GM19467 (cell line): ENCODE data around the gene CCDC87.
A peak's percentile ranks its signal among the peaks of the same experiment; 100 is the strongest.
"Not testable (repeated sequence)": the region's sequence is repeated elsewhere in the genome, so short reads cannot be mapped to it uniquely, and the experiment has no call there.

ENCODE experiments used
- ATAC-seq: cut with Tn5 transposase; IDR thresholded peaks from one replicate; pipeline ENCODE4 v1.9.1; 2021; ENCODE audit warnings: mild to moderate bottlenecking, moderate library complexity; ENCODE audit not compliant: unreplicated experiment

CCDC87 gene

GRCh38 chr11:66616379-66617154 lies 23.7 kb upstream of the CCDC87 start, which contains the start of gene RBM14:
Gene RBM14 (plus strand): TSS chr11:66616630. CDS start chr11:66616721, 91 bp downstream.
- ATAC-seq: peak; percentile 87

GRCh38 chr11:66614073-66614472 lies 21.2 kb upstream of the CCDC87 start:
- no peak for ATAC-seq

DNA sequence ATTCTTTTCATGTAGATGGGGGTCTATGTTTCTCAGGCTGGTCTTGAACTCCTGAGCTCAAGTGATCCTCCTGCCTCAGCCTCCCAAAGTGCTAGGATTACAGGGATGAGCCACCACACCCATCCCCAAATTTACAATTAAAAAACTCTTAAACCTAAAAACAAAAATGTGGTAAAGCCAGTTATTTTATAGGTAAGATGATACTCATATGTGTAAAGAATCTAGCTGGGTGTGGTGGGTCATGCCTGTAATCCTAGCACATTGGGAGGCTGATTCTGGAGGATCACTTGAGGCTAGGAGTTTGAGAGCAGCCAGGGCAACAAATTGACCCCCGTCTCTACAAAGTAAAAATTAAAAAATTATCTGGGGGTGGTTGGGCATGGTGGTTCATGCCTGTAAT lies 19.6 kb upstream of the CCDC87 start:
- ATAC-seq: no peak

DNA sequence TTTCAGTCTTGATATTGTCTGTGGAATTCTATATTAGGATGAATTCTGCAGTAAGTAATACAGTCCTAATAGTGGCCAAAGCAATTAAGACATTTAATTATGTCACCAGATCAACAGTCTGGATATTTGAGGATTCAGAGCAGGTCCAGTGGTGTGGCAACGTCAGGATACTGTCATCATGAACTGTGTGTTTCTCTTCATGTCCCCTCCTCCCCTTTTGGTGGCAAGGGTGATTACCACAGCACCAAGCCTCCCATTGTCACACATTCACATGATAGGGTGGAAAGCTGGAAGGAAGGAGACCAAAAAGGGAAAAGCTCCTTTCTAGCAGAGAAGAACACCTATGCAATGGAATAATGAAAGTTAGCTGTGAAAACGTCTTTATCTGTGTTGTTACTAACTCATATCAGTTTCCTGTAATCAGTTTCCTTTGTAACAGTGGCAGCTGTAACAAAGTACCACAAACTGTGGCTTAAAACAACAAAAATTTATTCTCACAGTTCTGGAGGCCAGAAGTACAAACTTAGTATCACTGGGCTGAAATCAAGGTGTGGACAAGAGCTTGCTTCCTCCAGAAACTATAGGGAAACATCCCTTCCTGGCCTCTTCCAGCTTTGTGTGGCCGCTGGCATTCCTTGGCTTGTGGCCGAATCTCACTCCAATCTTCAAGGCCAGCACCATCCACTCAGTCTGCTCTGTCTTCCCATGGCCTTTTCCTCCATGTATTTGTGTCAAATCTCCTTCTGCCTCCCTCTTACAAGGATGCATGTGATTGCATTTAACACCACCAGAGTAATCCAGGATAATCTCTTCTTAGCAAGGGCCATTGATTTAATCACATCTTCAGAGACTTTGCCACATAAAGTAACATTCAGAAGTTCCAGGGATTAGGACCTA lies 17.1 kb upstream of the CCDC87 start:
- ATAC-seq: no peak

- no peak for ATAC-seq
Measured at GRCh38 chr11:66607126-66607834, 14.4 kb upstream of the CCDC87 start.

GRCh38 chr11:66606608-66607007 lies 13.7 kb upstream of the CCDC87 start:
- ATAC-seq: not testable (repeated sequence)

DNA sequence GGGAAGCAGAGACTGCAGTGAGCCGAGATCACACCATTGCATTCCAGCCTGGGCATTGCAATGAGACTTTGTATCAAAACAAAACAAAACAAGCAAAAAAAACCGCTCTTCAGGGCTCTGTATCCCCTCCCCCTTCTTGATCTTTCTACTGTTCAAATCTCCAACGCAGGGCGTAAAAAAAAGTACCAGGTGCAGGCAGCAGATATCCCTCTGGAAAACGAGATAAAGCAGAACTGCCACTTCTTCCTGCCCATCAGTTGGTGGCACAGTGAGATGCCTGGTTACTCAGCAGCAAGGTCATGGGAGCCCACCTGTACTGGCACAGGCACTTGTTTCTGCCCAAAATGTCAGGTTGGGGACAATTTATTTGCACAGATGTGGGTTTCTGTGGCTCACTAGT lies 11.3 kb upstream of the CCDC87 start:
- no peak for ATAC-seq

- no peak for ATAC-seq
Measured at GRCh38 chr11:66603072-66603471, 10.2 kb upstream of the CCDC87 start.

DNA sequence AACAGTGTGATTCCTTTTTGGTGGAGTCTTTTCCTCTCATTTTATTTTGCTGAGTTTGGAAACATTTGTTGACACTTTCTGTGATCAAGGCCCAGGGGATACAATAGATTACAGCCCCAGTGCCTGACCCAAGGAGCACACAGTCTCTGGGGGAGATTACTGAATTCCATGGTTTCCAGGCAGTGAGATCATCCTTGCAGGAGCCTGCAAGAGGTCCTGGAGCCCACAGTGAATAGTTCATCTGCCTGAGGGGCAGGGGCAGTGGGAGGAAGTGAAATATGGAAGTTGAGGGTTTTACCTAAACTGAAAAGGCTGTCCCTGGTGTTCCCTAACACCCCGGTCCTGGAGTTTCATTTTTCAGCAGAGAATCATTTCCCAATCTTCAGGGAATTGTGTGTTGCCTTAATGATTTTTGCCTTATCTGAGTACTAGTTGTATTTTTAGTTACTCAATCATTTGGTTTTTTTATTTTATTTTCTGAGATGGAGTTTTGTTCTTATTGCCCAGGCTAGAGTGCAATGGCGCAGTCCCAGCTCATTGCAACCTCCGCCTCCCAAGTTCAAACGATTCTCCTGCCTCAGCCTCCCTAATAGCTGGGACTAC lies 7.9 kb upstream of the CCDC87 start:
- no peak for ATAC-seq

- ATAC-seq: no peak
Measured at GRCh38 chr11:66600219-66600618, 7.4 kb upstream of the CCDC87 start.

DNA sequence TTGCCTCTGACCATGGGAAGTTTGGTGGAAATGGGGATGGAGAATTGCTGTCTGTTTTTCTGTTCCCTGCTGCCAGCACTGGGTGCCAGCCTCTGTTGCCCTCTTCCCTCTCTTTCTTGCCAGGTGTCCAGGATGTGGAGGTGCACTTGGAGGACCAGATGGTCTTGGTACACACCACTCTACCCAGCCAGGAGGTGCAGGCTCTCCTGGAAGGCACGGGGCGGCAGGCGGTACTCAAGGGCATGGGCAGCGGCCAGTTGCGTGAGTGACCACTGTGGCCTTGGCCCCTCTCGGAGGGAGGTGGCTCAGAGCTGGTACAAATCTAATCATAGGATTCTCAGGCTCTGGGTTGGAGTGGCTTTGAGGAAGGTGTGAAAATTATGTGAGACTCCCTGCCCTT lies 6.1 kb upstream of the CCDC87 start:
- no peak for ATAC-seq

DNA sequence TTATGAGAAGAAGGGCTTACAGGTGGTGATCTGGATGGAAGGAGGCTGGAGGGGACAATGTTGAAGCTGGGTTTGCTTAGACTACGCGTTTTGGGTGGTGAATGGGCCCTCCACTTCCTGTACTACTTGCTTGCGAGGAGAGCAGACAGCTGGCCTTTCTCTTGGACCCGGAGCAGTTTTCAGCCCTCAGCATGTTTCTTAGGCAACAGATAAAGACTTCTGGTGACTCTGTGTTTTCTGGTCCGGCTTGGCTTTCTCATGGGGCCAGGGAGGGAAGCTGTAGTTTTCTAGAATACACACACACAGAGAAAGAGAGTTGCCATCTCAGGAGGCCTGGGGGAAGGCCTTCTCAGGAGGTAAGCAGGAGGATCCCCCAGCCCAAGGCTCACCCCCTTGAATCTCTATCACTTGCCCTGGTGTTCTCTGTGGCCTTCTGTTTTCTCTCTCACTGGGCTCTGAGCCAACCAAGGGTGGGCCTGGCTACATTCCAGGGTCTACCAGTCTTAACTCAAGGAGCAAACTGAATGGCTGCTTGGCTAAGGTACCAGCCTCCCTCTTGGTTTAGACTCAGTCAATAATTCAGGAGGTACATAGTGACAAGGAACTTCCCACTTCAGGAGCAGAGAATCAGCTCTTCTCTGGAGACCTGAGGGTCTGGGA lies 2.5 kb upstream of the CCDC87 start:
- ATAC-seq: no peak

GRCh38 chr11:66593650-66594049 lies 787 bp upstream of the CCDC87 start:
- no peak for ATAC-seq

DNA sequence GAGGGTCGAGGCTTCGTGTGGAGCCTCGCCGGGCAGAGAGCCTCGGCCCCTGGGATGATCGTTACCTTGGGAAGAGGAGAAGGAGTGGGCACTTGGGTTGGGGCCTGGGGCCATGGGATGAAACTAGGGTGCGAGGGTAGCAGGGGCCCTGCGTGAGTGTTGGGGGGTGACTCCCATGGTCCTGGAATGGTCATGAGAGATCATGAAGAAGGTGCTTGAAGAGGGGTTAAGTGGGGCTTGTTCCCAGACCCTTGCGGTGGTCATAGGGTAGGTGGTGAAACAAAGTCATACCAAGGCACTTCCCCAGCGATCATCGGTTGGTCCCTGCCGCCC lies 406 bp upstream of the CCDC87 start:
- ATAC-seq: peak; percentile 23

DNA sequence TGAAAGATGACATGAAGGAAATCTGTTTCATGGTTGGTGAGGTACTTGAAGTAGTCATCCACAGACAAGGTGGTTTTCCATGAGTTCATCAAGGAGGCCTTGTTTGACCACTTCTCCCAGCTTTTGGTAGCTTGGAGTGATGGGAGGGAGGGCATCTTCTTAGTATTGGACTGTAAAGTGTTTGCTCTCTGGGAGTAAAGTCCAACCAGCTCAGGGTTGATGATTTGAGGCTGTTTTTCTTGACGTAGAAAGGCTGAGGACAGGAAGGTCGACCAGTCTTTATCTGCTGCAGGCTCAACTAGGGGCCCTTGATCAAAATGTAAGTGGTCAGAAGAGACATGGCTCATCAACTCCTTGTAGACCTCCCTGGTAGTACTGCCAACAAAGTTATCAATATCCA lies 1.7 kb downstream of the CCDC87 start:
- no peak for ATAC-seq

GRCh38 chr11:66589996-66590675 lies 2.7 kb downstream of the CCDC87 start:
- ATAC-seq: no peak

GRCh38 chr11:66589315-66589714 lies 3.5 kb downstream of the CCDC87 start:
- ATAC-seq: not testable (repeated sequence)

DNA sequence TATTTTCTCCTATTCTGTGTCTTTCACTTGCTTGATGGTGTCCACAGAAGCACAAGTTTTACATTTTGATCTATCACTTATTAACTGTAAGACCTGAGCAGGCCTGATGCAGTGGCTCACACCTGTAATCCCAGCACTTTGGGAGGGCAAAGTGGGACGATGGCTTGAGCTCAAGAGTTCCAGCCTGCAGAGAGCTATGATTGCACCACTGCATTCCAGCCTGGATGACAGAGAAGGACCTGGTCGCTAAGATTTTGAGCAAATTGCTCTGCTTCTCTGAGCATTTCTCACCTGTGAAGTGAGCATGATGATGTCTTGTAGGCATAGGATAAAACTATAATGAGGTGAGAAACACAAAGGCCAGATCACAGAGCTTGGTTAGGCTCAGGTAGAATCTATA lies 6.7 kb downstream of the CCDC87 start:
- no peak for ATAC-seq

GRCh38 chr11:66585447-66585846 lies 7.4 kb downstream of the CCDC87 start:
- not testable (repeated sequence) for ATAC-seq

GRCh38 chr11:66582565-66583147 lies 10.2 kb downstream of the CCDC87 start:
- ATAC-seq: not testable (repeated sequence)
